ENCODE results near the gene FBXL3. TPM values are rescaled to one million over a fixed set of nuclear protein-coding genes. Genes with fewer than 3 reads are reported as not detected.

The FBXL3 gene
- total RNA-seq, 1 experiment from 2014 or later, result 9.9 TPM

DNA sequence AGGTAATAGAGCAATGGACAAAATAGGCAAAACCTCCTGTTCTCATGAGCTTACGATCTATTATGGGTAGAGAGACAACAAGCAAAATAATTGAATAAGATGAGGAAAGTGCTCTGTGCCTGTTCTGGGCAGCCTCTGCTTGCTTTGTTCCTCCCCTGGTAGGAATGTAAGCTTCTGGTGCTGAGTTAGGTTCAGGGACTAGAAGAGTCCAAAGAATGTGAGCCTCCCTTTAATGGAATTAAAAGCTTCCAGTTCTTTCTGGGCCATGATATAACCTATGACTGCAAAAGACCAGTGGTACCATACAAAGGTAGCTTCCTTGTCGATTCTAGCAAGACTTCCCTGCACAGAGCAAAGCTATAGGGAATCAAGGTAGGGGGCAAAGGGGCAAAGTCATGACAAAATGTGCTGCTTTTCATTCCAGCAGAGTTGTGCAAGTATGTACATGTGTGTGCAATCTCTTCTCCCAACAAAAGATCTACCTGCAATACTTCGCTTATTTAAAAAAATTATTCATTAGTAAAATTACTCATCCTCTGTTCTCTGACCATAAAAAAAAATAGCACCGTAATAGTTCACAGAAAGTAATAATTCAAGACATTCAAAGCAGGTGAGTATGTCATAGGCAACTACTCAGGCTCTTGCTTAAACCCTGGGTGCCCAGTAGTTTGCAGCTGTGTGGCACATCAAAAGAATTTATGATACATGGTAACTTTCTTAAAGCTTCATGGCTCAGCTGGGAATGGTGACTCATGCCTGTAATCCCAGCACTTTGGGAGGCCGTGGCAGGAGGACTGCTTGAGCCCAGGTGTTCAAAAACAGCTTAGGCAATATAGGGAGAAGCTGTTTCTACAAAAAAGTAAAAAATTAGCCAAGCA, 57.2 kb downstream of the FBXL3 start:
- CTCF ChIA-PET, result interaction anchor here (0.7 to 3.9 kb wide), 2 partner anchors 10 to 66 kb away, joined by 4 to 19 read pairs; no protein-coding TSS in a partner anchor
- Mint-ChIP-seq H3K4me3 (no peak overlapping the region), H3K9me3 (peaks cover 4% of the 10 kb centered on the region; the same call in 1 of the 2 replicates), H3K36me3 (no peaks in the 10 kb centered on the region), H3K27me3 (ENCODE audit: low read depth) (no peaks in the 10 kb centered on the region), H3K4me1 (peaks cover 15% of the 10 kb centered on the region), H3K27ac (no peak overlapping the region)
- DNase-seq (ENCODE audit: low spot score) (no peak), ATAC-seq (no peak)
- POLR2A ChIA-PET, result no interaction called here
- no peak for TF ChIP-seq ZNF263 (CRISPR knock-in tag; IDR thresholded peaks at IDR 0.05; ENCODE audit: low read depth)
- TF ChIP-seq, protein P1, sequence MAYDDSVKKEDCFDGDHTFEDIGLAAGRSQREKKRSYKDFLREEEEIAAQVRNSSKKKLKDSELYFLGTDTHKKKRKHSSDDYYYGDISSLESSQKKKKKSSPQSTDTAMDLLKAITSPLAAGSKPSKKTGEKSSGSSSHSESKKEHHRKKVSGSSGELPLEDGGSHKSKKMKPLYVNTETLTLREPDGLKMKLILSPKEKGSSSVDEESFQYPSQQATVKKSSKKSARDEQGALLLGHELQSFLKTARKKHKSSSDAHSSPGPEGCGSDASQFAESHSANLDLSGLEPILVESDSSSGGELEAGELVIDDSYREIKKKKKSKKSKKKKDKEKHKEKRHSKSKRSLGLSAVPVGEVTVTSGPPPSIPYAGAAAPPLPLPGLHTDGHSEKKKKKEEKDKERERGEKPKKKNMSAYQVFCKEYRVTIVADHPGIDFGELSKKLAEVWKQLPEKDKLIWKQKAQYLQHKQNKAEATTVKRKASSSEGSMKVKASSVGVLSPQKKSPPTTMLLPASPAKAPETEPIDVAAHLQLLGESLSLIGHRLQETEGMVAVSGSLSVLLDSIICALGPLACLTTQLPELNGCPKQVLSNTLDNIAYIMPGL (CRISPR knock-in tag; IDR thresholded peaks at IDR 0.05), result no peak
- no peak for TF ChIP-seq ZNF138 (CRISPR knock-in tag; conservative IDR thresholded peaks at IDR 0.05)
- TF ChIP-seq, protein P2, sequence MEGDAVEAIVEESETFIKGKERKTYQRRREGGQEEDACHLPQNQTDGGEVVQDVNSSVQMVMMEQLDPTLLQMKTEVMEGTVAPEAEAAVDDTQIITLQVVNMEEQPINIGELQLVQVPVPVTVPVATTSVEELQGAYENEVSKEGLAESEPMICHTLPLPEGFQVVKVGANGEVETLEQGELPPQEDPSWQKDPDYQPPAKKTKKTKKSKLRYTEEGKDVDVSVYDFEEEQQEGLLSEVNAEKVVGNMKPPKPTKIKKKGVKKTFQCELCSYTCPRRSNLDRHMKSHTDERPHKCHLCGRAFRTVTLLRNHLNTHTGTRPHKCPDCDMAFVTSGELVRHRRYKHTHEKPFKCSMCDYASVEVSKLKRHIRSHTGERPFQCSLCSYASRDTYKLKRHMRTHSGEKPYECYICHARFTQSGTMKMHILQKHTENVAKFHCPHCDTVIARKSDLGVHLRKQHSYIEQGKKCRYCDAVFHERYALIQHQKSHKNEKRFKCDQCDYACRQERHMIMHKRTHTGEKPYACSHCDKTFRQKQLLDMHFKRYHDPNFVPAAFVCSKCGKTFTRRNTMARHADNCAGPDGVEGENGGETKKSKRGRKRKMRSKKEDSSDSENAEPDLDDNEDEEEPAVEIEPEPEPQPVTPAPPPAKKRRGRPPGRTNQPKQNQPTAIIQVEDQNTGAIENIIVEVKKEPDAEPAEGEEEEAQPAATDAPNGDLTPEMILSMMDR (IDR thresholded peaks at IDR 0.05), result no peak
- no peak for TF ChIP-seq ZNF396 (CRISPR knock-in tag; IDR thresholded peaks at IDR 0.05; ENCODE audit: borderline replicate concordance)
- no peak for TF ChIP-seq JUN (CRISPR knock-in tag; IDR thresholded peaks at IDR 0.05)
- TF ChIP-seq E2F4 (CRISPR knock-in tag; IDR thresholded peaks at IDR 0.05; ENCODE audit: borderline replicate concordance, low read depth), result no peak
- TF ChIP-seq FOXK1 (CRISPR knock-in tag; IDR thresholded peaks at IDR 0.05), result no peak
- TF ChIP-seq GTF2I (CRISPR knock-in tag; conservative IDR thresholded peaks at IDR 0.05), result no peak
- TF ChIP-seq NFE2L1 (CRISPR knock-in tag; IDR thresholded peaks at IDR 0.05), result no peak
- no peak for TF ChIP-seq ETV6 (CRISPR knock-in tag; IDR thresholded peaks at IDR 0.05)
- TF ChIP-seq GABPB1 (CRISPR knock-in tag; IDR thresholded peaks at IDR 0.05), result no peak
- TF ChIP-seq, protein P3, sequence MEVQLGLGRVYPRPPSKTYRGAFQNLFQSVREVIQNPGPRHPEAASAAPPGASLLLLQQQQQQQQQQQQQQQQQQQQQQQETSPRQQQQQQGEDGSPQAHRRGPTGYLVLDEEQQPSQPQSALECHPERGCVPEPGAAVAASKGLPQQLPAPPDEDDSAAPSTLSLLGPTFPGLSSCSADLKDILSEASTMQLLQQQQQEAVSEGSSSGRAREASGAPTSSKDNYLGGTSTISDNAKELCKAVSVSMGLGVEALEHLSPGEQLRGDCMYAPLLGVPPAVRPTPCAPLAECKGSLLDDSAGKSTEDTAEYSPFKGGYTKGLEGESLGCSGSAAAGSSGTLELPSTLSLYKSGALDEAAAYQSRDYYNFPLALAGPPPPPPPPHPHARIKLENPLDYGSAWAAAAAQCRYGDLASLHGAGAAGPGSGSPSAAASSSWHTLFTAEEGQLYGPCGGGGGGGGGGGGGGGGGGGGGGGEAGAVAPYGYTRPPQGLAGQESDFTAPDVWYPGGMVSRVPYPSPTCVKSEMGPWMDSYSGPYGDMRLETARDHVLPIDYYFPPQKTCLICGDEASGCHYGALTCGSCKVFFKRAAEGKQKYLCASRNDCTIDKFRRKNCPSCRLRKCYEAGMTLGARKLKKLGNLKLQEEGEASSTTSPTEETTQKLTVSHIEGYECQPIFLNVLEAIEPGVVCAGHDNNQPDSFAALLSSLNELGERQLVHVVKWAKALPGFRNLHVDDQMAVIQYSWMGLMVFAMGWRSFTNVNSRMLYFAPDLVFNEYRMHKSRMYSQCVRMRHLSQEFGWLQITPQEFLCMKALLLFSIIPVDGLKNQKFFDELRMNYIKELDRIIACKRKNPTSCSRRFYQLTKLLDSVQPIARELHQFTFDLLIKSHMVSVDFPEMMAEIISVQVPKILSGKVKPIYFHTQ (CRISPR knock-in tag; IDR thresholded peaks at IDR 0.05), result no peak
- TF ChIP-seq TEAD4 (CRISPR knock-in tag; IDR thresholded peaks at IDR 0.05), result no peak
- TF ChIP-seq, protein P4, sequence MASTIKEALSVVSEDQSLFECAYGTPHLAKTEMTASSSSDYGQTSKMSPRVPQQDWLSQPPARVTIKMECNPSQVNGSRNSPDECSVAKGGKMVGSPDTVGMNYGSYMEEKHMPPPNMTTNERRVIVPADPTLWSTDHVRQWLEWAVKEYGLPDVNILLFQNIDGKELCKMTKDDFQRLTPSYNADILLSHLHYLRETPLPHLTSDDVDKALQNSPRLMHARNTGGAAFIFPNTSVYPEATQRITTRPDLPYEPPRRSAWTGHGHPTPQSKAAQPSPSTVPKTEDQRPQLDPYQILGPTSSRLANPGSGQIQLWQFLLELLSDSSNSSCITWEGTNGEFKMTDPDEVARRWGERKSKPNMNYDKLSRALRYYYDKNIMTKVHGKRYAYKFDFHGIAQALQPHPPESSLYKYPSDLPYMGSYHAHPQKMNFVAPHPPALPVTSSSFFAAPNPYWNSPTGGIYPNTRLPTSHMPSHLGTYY (CRISPR knock-in tag; IDR thresholded peaks at IDR 0.05), result no peak
- TF ChIP-seq ATF1 (CRISPR knock-in tag; IDR thresholded peaks at IDR 0.05), result no peak
- TF ChIP-seq SOX15 (CRISPR knock-in tag; IDR thresholded peaks at IDR 0.05), result no peak
- TF ChIP-seq, protein P5, sequence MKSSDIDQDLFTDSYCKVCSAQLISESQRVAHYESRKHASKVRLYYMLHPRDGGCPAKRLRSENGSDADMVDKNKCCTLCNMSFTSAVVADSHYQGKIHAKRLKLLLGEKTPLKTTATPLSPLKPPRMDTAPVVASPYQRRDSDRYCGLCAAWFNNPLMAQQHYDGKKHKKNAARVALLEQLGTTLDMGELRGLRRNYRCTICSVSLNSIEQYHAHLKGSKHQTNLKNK (CRISPR knock-in tag; IDR thresholded peaks at IDR 0.05), result no peak
